Heart left ventricle (tissue), 16 donors: ENCODE results near the gene TRAPPC3. TPM values are rescaled to one million over a fixed set of nuclear protein-coding genes. Genes with fewer than 3 reads are reported as not detected.
A peak's percentile ranks its signal among the peaks of the same experiment; 100 is the strongest.

Source experiments
- ATAC-seq, 4 donors: fragments of 200-7000 bp; cut with Tn5 transposase; one replicate each; pipeline ENCODE4 v1.9.1; 2020 to 2022; ENCODE audit warnings: moderate library complexity in 4 of 4, mild to moderate bottlenecking in 3 of 4, moderate number of reproducible peaks in 1 of 4
- DNase-seq, 5 donors: peaks; one replicate each; pipeline ENCODE4 v3.0.0-alpha.2; 2020
- H3K27ac ChIP-seq, 12 donors: fragments of 200-600 bp; sonication (generic) in 4 of 12; one replicate each; pipeline versions ENCODE4 v1.5.0 to v1.8.0; 2016 to 2022; ENCODE audit warnings: mild to moderate bottlenecking in 2 of 12
- H3K27me3 ChIP-seq, 9 donors: fragments of 200-600 bp; sonication (generic) in 2 of 9; one replicate each; pipeline versions ENCODE4 v1.5.1 to v1.8.0; 2016 to 2022; ENCODE audit warnings: mild to moderate bottlenecking in 3 of 9
- H3K36me3 ChIP-seq, 9 donors: fragments of 200-600 bp; sonication (generic) in 2 of 9; one replicate each; pipeline versions ENCODE4 v1.5.0 to v1.8.0; 2018 to 2022; ENCODE audit warnings: mild to moderate bottlenecking in 2 of 9
- H3K4me1 ChIP-seq, 12 donors: fragments of 200-600 bp; sonication (generic) in 4 of 12; one replicate each; pipeline versions ENCODE4 v1.5.0 to v1.8.0; 2016 to 2022; ENCODE audit warnings: mild to moderate bottlenecking in 3 of 12
- H3K4me3 ChIP-seq, 12 donors: fragments of 200-600 bp; sonication (generic) in 4 of 12; one replicate each; pipeline versions ENCODE4 v1.5.0 to v1.8.0; 2017 to 2022; ENCODE audit warnings: mild to moderate bottlenecking in 9 of 12, moderate library complexity in 4 of 12
- H3K9me3 ChIP-seq, 12 donors: fragments of 200-600 bp; sonication (generic) in 4 of 12; one replicate each; pipeline versions ENCODE4 v1.5.0 to v1.8.0; 2016 to 2022; ENCODE audit warnings: mild to moderate bottlenecking in 1 of 12
- CTCF ChIP-seq, 12 donors: fragments of 200-600 bp; sonication (generic) in 4 of 12; IDR thresholded peaks; one replicate each; pipeline versions ENCODE4 v1.5.0 to v1.8.0; 2018 to 2022; ENCODE audit warnings: antibody characterized with exemption in 12 of 12, mild to moderate bottlenecking in 5 of 12
- POLR2A ChIP-seq, 2 donors: fragments of 450-650 bp; IDR thresholded peaks; one replicate each; pipeline ENCODE4 v1.6.1; 2017; ENCODE audit warnings: antibody characterized with exemption in 2 of 2, mild to moderate bottlenecking in 2 of 2, moderate library complexity in 2 of 2
- WGBS, 4 donors: extraction: QIAGEN DNeasy Blood & Tissue Kit in 2 of 4; methylation state at CpG; one replicate each; pipeline versions ENCODE4 v1.1.5 to v1.1.7; 2013 to 2018; 5-methylcytosine and 5-hydroxymethylcytosine counted together
- intact Hi-C, 10 donors: fragments of 100-400 bp; cut with DNase I; formaldehyde crosslinking; loops; one replicate each; pipeline versions ENCODE4 v1.11.1 to v1.14.2; 2022
- polyA plus RNA-seq, 2 donors: library from polyadenylated mRNA; stranded (reverse); fragments of 200-250 nt; gene quantifications; one replicate each; pipeline ENCODE4 v1.2.3, GENCODE V29; 2013
- total RNA-seq, 9 donors: library from RNA; depleted of rRNA in 2 of 9; stranded (reverse); fragments of >200 nt in 2 of 9; fragmentation: NEBNext Ultra II Directional in 3 of 9; extraction: Animal tissue kit (Norgen Biotek cat#: 25700) in 3 of 9; gene quantifications; one replicate each; pipeline versions ENCODE4 v1.1.0 to v1.2.4, GENCODE V29; 2016 to 2023
- donor health status: ischemic (EF 13 %, LVEDD 7.1; RV severe dilation, severe dysfunction).
- donor health status: healthy with polysubstance abuse.
- donor health status: DM: no; HTN: yes; CAD: no.
- donor health status: DM: no; HTN: no; CAD: no.
- donor health status: ischemic (EF 25% LVEDD 6.9; RV normal size, moderate dysfunction).
- donor health status: ischemic (EF 25% LVEDD 5.7; RV mildly dilated, moderate dysfunction).
- donor health status: healthy.
- donor health status: DM: yes; HTN: yes; CAD: no.
- donor health status: ischemic (EF 35%, LVEDD 5.7; RV mildly dilated, moderate dysfunction).
- donor health status: nonischemic (EF 11% LVEDD 7.7; RV severe dilation, severe dysfunction).
- donor health status: DM: yes; HTN: yes; CAD: no.
- donor health status: PGD.
- donor health status: ischemic (EF 29% LVEDD 5.4; RV normal size, mild dysfunction).
- donor health status: nonischemic (EF 23%, LVEDD 6.1; RV moderate dilation, normal function).

The TRAPPC3 gene
- total and polyA plus RNA-seq, 11 donors: 40.8 to 89.6 (median 52.9) TPM

- no peaks in the 10 kb centered on the region for H3K9me3 ChIP-seq
- DNase-seq (no peak), ATAC-seq (no peak)
- no peak overlapping the region for H3K4me3 ChIP-seq
- intact Hi-C loops: loop anchor here in 1 of 10 donors (10.0 kb wide), 2 partner anchors 79 to 189 kb away; no protein-coding TSS in a partner anchor
- WGBS, 4 donors: 44 to 62% (median 50%) methylated on average over 5 of the region's 5 CpGs
- TF ChIP-seq POLR2A (IDR thresholded peaks at IDR 0.05) (no peak), CTCF (IDR thresholded peaks at IDR 0.05) (no peak)
- no peak overlapping the region for H3K27ac ChIP-seq
- H3K36me3 ChIP-seq: no peaks in the 10 kb centered on the region
- H3K27me3 ChIP-seq: no peaks in the 10 kb centered on the region
- no peaks in the 10 kb centered on the region for H3K4me1 ChIP-seq
Measured at GRCh38 chr1:36106269-36106668, 43.0 kb downstream of the TRAPPC3 start.

GRCh38 chr1:36101546-36101945, 47.7 kb downstream of the TRAPPC3 start:
- H3K4me1 ChIP-seq: peaks cover 0 to 12% (median 2%) of the 10 kb centered on the region in 12 donors
- intact Hi-C loops: loop anchor here in 7 of 10 donors (1.0 to 10.0 kb wide), 8 partner anchors 33 to 321 kb away; no protein-coding TSS in a partner anchor
- 96 to 97% (median 96%) methylated on average over 5 of the region's 5 CpGs for WGBS, 4 donors
- no peak overlapping the region for H3K27ac ChIP-seq
- H3K36me3 ChIP-seq: peaks cover 0 to under 1% (median 0%) of the 10 kb centered on the region in 9 donors
- no peak overlapping the region for H3K4me3 ChIP-seq
- DNase-seq (no peak), ATAC-seq (no peak)
- H3K27me3 ChIP-seq: no peaks in the 10 kb centered on the region
- TF ChIP-seq POLR2A (IDR thresholded peaks at IDR 0.05) (no peak), CTCF (IDR thresholded peaks at IDR 0.05) (no peak)
- H3K9me3 ChIP-seq: no peaks in the 10 kb centered on the region

- Histone ChIP-seq H3K27ac (no peak overlapping the region), H3K4me3 (no peak overlapping the region), H3K36me3 (peaks cover 0 to 10% (median 2%) of the 10 kb centered on the region in 9 donors), H3K4me1 (peaks cover 0 to 22% (median 4%) of the 10 kb centered on the region in 12 donors), H3K9me3 (no peaks in the 10 kb centered on the region), H3K27me3 (no peaks in the 10 kb centered on the region)
- TF ChIP-seq CTCF (IDR thresholded peaks at IDR 0.05) (no peak), POLR2A (IDR thresholded peaks at IDR 0.05) (no peak)
- DNase-seq: no peak
- WGBS, 4 donors: 68 to 80% (median 77%) methylated on average over 6 of the region's 6 CpGs
- intact Hi-C loops: loop anchor here in 7 of 10 donors (1.0 to 10.0 kb wide), 8 partner anchors 34 to 322 kb away; no protein-coding TSS in a partner anchor
- ATAC-seq: peak in 1 of 4 donors; percentile 17
Measured at GRCh38 chr1:36100376-36100775, 48.9 kb downstream of the TRAPPC3 start.

- H3K36me3 ChIP-seq: peaks cover 0 to 16% (median 8%) of the 10 kb centered on the region in 9 donors
- ATAC-seq: peak; percentile 80 to 88 (median 84)
- WGBS, 4 donors: 28 to 44% (median 37%) methylated on average over 16 to 18 of the region's 18 CpGs
- peaks cover 0 to 26% (median 6%) of the 10 kb centered on the region in 12 donors for H3K4me1 ChIP-seq
- no peaks in the 10 kb centered on the region for H3K9me3 ChIP-seq
- no peak overlapping the region for H3K27ac ChIP-seq
- peak; percentile 69 to 89 (median 77) for DNase-seq
- intact Hi-C loops: loop anchor here (1.0 to 10.0 kb wide), 14 partner anchors 32 to 322 kb away; no protein-coding TSS in a partner anchor
- no peaks in the 10 kb centered on the region for H3K27me3 ChIP-seq
- H3K4me3 ChIP-seq: peak overlapping the region in 1 of 12 donors; percentile 7
- TF ChIP-seq POLR2A (IDR thresholded peaks at IDR 0.05) (no peak), CTCF (IDR thresholded peaks at IDR 0.05) (peak; percentile 66 to 93 (median 81))
Measured at GRCh38 chr1:36099681-36100341, 49.5 kb downstream of the TRAPPC3 start.
